Neural progenitor cell (in vitro differentiated cells): ENCODE data around the gene ZBTB5. TPM values are rescaled to one million over a fixed set of nuclear protein-coding genes. Genes with fewer than 3 reads are reported as not detected.
A peak's percentile ranks its signal among the peaks of the same experiment; 100 is the strongest.

Experiments
- DNase-seq: peaks from one replicate; pipeline ENCODE4 v3.0.0-alpha.2; 2016; ENCODE audit warnings: low spot score
- H2AFZ ChIP-seq: fragments of 200-600 bp; sonication (generic); replicated peaks from 2 replicates; pipeline ENCODE4 v1.6.1; 2016; ENCODE audit warnings: antibody characterized with exemption
- H3F3A ChIP-seq: fragments of 200-600 bp; sonication (generic); 2 replicates; pipeline ENCODE4 v1.6.1; 2016; ENCODE audit warnings: antibody characterized with exemption, low read depth
- H3K27ac ChIP-seq: fragments of 200-600 bp; sonication (generic); 2 replicates; pipeline ENCODE4 v1.5.1; 2016; ENCODE audit warnings: mild to moderate bottlenecking
- H3K27me3 ChIP-seq: fragments of 200-600 bp; sonication (generic); 2 replicates; pipeline ENCODE4 v1.6.1; 2016; ENCODE audit warnings: mild to moderate bottlenecking, moderate library complexity
- H3K36me3 ChIP-seq: fragments of 200-600 bp; sonication (generic); 2 replicates; pipeline ENCODE4 v1.5.1; 2016
- H3K4me1 ChIP-seq: fragments of 200-600 bp; sonication (generic); 2 replicates; pipeline ENCODE4 v1.6.1; 2016; ENCODE audit warnings: mixed run types
- H3K4me2 ChIP-seq: fragments of 200-600 bp; sonication (generic); 2 replicates; pipeline ENCODE4 v1.6.1; 2016
- H3K4me3 ChIP-seq: fragments of 200-600 bp; sonication (generic); 2 replicates; pipeline ENCODE4 v1.5.1; 2016
- H3K79me2 ChIP-seq: fragments of 200-600 bp; sonication (generic); 2 replicates; pipeline ENCODE4 v1.6.1; 2016; ENCODE audit warnings: low read depth
- H3K9ac ChIP-seq: fragments of 200-600 bp; sonication (generic); 2 replicates; pipeline ENCODE4 v1.6.1; 2016
- H3K9me3 ChIP-seq: fragments of 200-600 bp; sonication (generic); 2 replicates; pipeline ENCODE4 v1.5.1; 2016; ENCODE audit warnings: low read depth
- H4K20me1 ChIP-seq: fragments of 200-600 bp; sonication (generic); 2 replicates; pipeline ENCODE4 v1.6.1; 2016; ENCODE audit warnings: low read depth
- H3K27ac Mint-ChIP-seq: 3 replicates; pipeline ENCODE4 v1.8.0; 2021; ENCODE audit warnings: mixed read lengths
- H3K27me3 Mint-ChIP-seq: 2 replicates; pipeline ENCODE4 v1.8.0; 2022; ENCODE audit warnings: low read depth, mild to moderate bottlenecking, inconsistent platforms, moderate library complexity, mixed read lengths; ENCODE audit not compliant: insufficient read depth
- H3K36me3 Mint-ChIP-seq: 3 replicates; pipeline ENCODE4 v1.8.0; 2021; ENCODE audit warnings: mixed read lengths
- H3K4me1 Mint-ChIP-seq: 3 replicates; pipeline ENCODE4 v1.8.0; 2021; ENCODE audit warnings: mixed read lengths
- H3K4me3 Mint-ChIP-seq: 3 replicates; pipeline ENCODE4 v1.8.0; 2021; ENCODE audit warnings: mild to moderate bottlenecking, moderate library complexity, mixed read lengths
- H3K9me3 Mint-ChIP-seq: 3 replicates; pipeline ENCODE4 v1.8.0; 2020; ENCODE audit warnings: mixed read lengths
- CTCF ChIP-seq: fragments of 200-600 bp; sonication (generic); IDR thresholded peaks from 2 replicates; pipeline ENCODE4 v1.5.1; 2017; ENCODE audit warnings: antibody characterized with exemption, mild to moderate bottlenecking
- EZH2 ChIP-seq: fragments of 200-600 bp; sonication (generic); IDR thresholded peaks from 2 replicates; pipeline ENCODE4 v1.6.1; 2017; ENCODE audit warnings: antibody characterized with exemption, mild to moderate bottlenecking, moderate library complexity
- EZH2phosphoT487 ChIP-seq: fragments of 200-600 bp; sonication (generic); IDR thresholded peaks from 2 replicates; pipeline ENCODE4 v1.6.1; 2017; ENCODE audit warnings: antibody characterized with exemption
- total RNA-seq: library from RNA; depleted of rRNA; stranded (reverse); fragments of >200 nt; gene quantifications from 2 replicates; pipeline ENCODE4 v1.2.3, GENCODE V29; 2015; ENCODE audit warnings: low replicate concordance

ZBTB5 gene
- total RNA-seq, 1 donor from 2014 or later, result 24.1 TPM

GRCh38 chr9:37410354-37410861 is 54.8 kb downstream of the ZBTB5 start:
- Histone ChIP-seq H3K4me1 (peaks cover 37% of the 10 kb centered on the region), H4K20me1 (no peaks in the 10 kb centered on the region), H3K27ac (no peak overlapping the region), H3K9me3 (no peaks in the 10 kb centered on the region), H3K4me2 (no peak overlapping the region), H3F3A (peaks cover 32% of the 10 kb centered on the region), H2AFZ (peak overlapping the region; percentile 35), H3K9ac (no peak overlapping the region), H3K27me3 (no peaks in the 10 kb centered on the region), H3K4me3 (no peak overlapping the region), H3K79me2 (no peaks in the 10 kb centered on the region), H3K36me3 (no peaks in the 10 kb centered on the region)
- Mint-ChIP-seq H3K27ac (no peak overlapping the region), H3K36me3 (no peaks in the 10 kb centered on the region), H3K27me3 (peaks cover 5% of the 10 kb centered on the region), H3K4me1 (peaks cover 35% of the 10 kb centered on the region), H3K4me3 (no peak overlapping the region), H3K9me3 (no peaks in the 10 kb centered on the region)
- DNase-seq, result no peak
- TF ChIP-seq EZH2phosphoT487 (no peak), EZH2 (no peak), CTCF (no peak)

- Mint-ChIP-seq H3K27ac (no peak overlapping the region), H3K27me3 (peaks cover 5% of the 10 kb centered on the region), H3K4me1 (peaks cover 25% of the 10 kb centered on the region), H3K9me3 (no peaks in the 10 kb centered on the region), H3K36me3 (no peaks in the 10 kb centered on the region), H3K4me3 (no peak overlapping the region)
- Histone ChIP-seq H3K9me3 (no peaks in the 10 kb centered on the region), H3K27ac (no peak overlapping the region), H3K27me3 (no peaks in the 10 kb centered on the region), H3K4me1 (peaks cover 29% of the 10 kb centered on the region), H3K4me3 (no peak overlapping the region), H2AFZ (no peak overlapping the region), H3F3A (peaks cover 19% of the 10 kb centered on the region), H3K9ac (no peak overlapping the region), H3K36me3 (no peaks in the 10 kb centered on the region), H3K4me2 (no peak overlapping the region), H3K79me2 (no peaks in the 10 kb centered on the region), H4K20me1 (no peaks in the 10 kb centered on the region)
- DNase-seq, result no peak
- TF ChIP-seq EZH2, result no peak
- no peak for TF ChIP-seq CTCF
- TF ChIP-seq EZH2phosphoT487, result no peak
These were observed 56.1 kb downstream of the ZBTB5 start for GRCh38 chr9:37408933-37409710.

GRCh38 chr9:37407468-37407867 is 57.8 kb downstream of the ZBTB5 start:
- no peaks in the 10 kb centered on the region for H3K79me2 ChIP-seq
- H2AFZ ChIP-seq, result no peak overlapping the region
- no peak overlapping the region for H3K4me3 Mint-ChIP-seq
- H3K9me3 ChIP-seq, result no peaks in the 10 kb centered on the region
- no peaks in the 10 kb centered on the region for H3K36me3 Mint-ChIP-seq
- H3K4me1 ChIP-seq, result peaks cover 19% of the 10 kb centered on the region
- H3K27ac Mint-ChIP-seq, result no peak overlapping the region
- peaks cover 4% of the 10 kb centered on the region for H3F3A ChIP-seq
- no peak overlapping the region for H3K27ac ChIP-seq
- peaks cover 13% of the 10 kb centered on the region for H3K4me1 Mint-ChIP-seq
- no peak overlapping the region for H3K4me2 ChIP-seq
- H3K9me3 Mint-ChIP-seq, result no peaks in the 10 kb centered on the region
- peaks cover 7% of the 10 kb centered on the region for H3K27me3 Mint-ChIP-seq
- no peak for DNase-seq
- H3K4me3 ChIP-seq, result no peak overlapping the region
- no peaks in the 10 kb centered on the region for H3K27me3 ChIP-seq
- H3K9ac ChIP-seq, result no peak overlapping the region
- TF ChIP-seq CTCF (peak; percentile 35), EZH2phosphoT487 (no peak)
- H4K20me1 ChIP-seq, result no peaks in the 10 kb centered on the region
- no peaks in the 10 kb centered on the region for H3K36me3 ChIP-seq
